Stomach (tissue), 4 donors: ENCODE results near the gene THUMPD1.

Source experiments
- EP300 ChIP-seq: sonication (generic); formaldehyde crosslinking; IDR thresholded peaks from one replicate; pipeline ENCODE4 v1.6.1; 2017; ENCODE audit warnings: antibody characterized with exemption
- POLR2A ChIP-seq, 4 donors: fragments of 450-650 bp; IDR thresholded peaks; one replicate each; pipeline ENCODE4 v1.6.1; 2016; ENCODE audit warnings: antibody characterized with exemption in 4 of 4, control low read depth in 2 of 4, mild to moderate bottlenecking in 1 of 4, moderate library complexity in 1 of 4
- POLR2AphosphoS5 ChIP-seq, 3 donors: sonication (generic); formaldehyde crosslinking; IDR thresholded peaks; one replicate each; pipeline ENCODE4 v1.6.1; 2016; ENCODE audit warnings: antibody characterized with exemption in 3 of 3
- TF ChIP-seq, protein P1 (sequence below), 7 experiments: fragments of 450-650 bp in 4 of 7; fragments of 200-600 bp in 3 of 7; sonication (generic) in 3 of 7; IDR thresholded peaks; one replicate each; pipeline ENCODE4 v1.5.1; 2016 to 2019; ENCODE audit warnings: antibody characterized with exemption in 7 of 7, control low read depth in 2 of 7, mild to moderate bottlenecking in 1 of 7

DNA sequence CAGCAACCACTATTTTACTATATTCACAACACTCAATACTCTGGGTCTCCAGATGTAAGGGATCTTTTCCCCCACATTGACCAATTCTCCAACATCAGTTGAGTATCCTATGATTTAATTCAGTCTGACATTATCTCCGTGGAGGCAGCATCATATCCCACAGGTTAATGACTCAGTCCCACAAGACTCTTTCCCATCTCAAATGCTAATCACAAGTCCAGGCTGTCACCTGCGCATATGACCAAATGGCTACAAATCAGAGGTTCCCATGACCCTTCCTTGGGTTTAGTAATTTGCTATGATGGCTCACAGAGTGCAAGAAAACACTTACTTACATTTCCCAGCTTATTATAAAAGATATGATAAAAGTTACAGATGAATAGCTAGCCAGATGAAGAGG is 40.9 kb upstream of the THUMPD1 start:
- TF ChIP-seq, protein P1, sequence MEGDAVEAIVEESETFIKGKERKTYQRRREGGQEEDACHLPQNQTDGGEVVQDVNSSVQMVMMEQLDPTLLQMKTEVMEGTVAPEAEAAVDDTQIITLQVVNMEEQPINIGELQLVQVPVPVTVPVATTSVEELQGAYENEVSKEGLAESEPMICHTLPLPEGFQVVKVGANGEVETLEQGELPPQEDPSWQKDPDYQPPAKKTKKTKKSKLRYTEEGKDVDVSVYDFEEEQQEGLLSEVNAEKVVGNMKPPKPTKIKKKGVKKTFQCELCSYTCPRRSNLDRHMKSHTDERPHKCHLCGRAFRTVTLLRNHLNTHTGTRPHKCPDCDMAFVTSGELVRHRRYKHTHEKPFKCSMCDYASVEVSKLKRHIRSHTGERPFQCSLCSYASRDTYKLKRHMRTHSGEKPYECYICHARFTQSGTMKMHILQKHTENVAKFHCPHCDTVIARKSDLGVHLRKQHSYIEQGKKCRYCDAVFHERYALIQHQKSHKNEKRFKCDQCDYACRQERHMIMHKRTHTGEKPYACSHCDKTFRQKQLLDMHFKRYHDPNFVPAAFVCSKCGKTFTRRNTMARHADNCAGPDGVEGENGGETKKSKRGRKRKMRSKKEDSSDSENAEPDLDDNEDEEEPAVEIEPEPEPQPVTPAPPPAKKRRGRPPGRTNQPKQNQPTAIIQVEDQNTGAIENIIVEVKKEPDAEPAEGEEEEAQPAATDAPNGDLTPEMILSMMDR (IDR thresholded peaks at IDR 0.05) = no peak
- no peak for TF ChIP-seq POLR2A (IDR thresholded peaks at IDR 0.05)
- TF ChIP-seq EP300 = no peak
- TF ChIP-seq POLR2AphosphoS5 (IDR thresholded peaks at IDR 0.05) = no peak
